Calu3 (cell line): ENCODE results near the gene ZNF8. TPM values are rescaled to one million over a fixed set of nuclear protein-coding genes. Genes with fewer than 3 reads are reported as not detected.

Source experiments
- BruUV-seq: library from RNA; stranded (reverse); fragments of 400-500 nt; replicated peaks from 2 replicates; lab custom pipeline; 2021; lab: Mats Ljungman, UMichigan
- CTCF ChIA-PET: fragments of 300-600 bp; sonication (Branson Sonifier 250); formaldehyde crosslinking; loops from one replicate; lab custom pipeline; 2022; ENCODE audit warnings: antibody characterized with exemption; lab: Charles Lee
- DNase-seq: peaks from one replicate; pipeline ENCODE4 v3.0.0; 2022
- H3K27ac Mint-ChIP-seq: one replicate; pipeline ENCODE4 v1.8.0; 2022; ENCODE audit warnings: mixed read lengths; ENCODE audit not compliant: unreplicated experiment
- H3K27me3 Mint-ChIP-seq: one replicate; pipeline ENCODE4 v1.8.0; 2022; ENCODE audit warnings: mixed read lengths; ENCODE audit not compliant: unreplicated experiment
- H3K36me3 Mint-ChIP-seq: one replicate; pipeline ENCODE4 v1.8.0; 2022; ENCODE audit warnings: mild to moderate bottlenecking, moderate library complexity, mixed read lengths; ENCODE audit not compliant: insufficient read depth, unreplicated experiment
- H3K4me1 Mint-ChIP-seq: one replicate; pipeline ENCODE4 v1.8.0; 2022; ENCODE audit warnings: mild to moderate bottlenecking, low read depth, mixed read lengths; ENCODE audit not compliant: unreplicated experiment
- H3K4me3 Mint-ChIP-seq: one replicate; pipeline ENCODE4 v1.8.0; 2022; ENCODE audit warnings: mild to moderate bottlenecking, low read depth, moderate library complexity, mixed read lengths; ENCODE audit not compliant: unreplicated experiment
- H3K9me3 Mint-ChIP-seq: one replicate; pipeline ENCODE4 v1.8.0; 2022; ENCODE audit warnings: low read depth, mixed read lengths; ENCODE audit not compliant: unreplicated experiment
- intact Hi-C: fragments of 100-400 bp; cut with micrococcal nuclease; formaldehyde crosslinking; loops from one replicate; pipeline ENCODE4 v1.10.0; 2022; ENCODE audit not compliant: unreplicated experiment
- total RNA-seq: library from RNA; stranded (reverse); gene quantifications from 2 replicates; pipeline ENCODE4 v1.2.3, GENCODE V29; 2022
- TF ChIP-seq, protein P1 (sequence below): fragments of 200-600 bp; IDR thresholded peaks from one replicate; pipeline ENCODE4 v1.8.0; 2022; ENCODE audit warnings: antibody characterized with exemption; ENCODE audit not compliant: unreplicated experiment

The ZNF8 gene
- total RNA-seq, 1 experiment from 2014 or later, result 12.1 TPM

DNA sequence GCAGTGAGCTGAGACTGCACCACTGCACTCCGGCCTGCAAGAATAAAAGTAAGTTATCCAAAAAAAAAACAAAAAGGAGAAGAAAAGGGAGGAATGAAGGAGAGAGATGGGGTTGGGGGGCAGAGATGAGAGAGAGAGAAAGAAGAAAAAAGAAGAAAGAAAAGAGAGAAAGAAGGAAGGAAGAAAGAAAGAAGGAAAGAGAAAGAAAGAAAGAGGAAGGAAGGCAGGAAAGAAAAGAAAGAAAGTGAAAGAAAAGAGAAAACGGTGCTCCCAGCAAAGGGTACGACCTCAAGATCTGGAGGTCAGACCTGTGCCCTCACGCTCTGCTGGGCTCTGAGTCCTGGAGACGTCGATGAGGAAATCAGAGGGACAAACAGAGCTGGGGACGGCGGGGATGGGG lies 70.8 kb downstream of the ZNF8 start:
- BruUV-seq, result no TSS peak
- CTCF ChIA-PET, result interaction anchor here (0.6 kb wide), 1 partner anchor 28 kb away, joined by 3 read pairs; no protein-coding TSS in a partner anchor
- no peaks in the 10 kb centered on the region for H3K36me3 Mint-ChIP-seq
- H3K9me3 Mint-ChIP-seq, result no peaks in the 10 kb centered on the region
- peak overlapping the region; percentile 29 for H3K4me3 Mint-ChIP-seq
- peaks cover 85% of the 10 kb centered on the region for H3K27me3 Mint-ChIP-seq
- TF ChIP-seq, protein P1, sequence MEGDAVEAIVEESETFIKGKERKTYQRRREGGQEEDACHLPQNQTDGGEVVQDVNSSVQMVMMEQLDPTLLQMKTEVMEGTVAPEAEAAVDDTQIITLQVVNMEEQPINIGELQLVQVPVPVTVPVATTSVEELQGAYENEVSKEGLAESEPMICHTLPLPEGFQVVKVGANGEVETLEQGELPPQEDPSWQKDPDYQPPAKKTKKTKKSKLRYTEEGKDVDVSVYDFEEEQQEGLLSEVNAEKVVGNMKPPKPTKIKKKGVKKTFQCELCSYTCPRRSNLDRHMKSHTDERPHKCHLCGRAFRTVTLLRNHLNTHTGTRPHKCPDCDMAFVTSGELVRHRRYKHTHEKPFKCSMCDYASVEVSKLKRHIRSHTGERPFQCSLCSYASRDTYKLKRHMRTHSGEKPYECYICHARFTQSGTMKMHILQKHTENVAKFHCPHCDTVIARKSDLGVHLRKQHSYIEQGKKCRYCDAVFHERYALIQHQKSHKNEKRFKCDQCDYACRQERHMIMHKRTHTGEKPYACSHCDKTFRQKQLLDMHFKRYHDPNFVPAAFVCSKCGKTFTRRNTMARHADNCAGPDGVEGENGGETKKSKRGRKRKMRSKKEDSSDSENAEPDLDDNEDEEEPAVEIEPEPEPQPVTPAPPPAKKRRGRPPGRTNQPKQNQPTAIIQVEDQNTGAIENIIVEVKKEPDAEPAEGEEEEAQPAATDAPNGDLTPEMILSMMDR, result no peak
- H3K4me1 Mint-ChIP-seq, result peaks cover 10% of the 10 kb centered on the region
- DNase-seq, result no peak
- intact Hi-C loops, result no loop called here
- no peak overlapping the region for H3K27ac Mint-ChIP-seq

DNA sequence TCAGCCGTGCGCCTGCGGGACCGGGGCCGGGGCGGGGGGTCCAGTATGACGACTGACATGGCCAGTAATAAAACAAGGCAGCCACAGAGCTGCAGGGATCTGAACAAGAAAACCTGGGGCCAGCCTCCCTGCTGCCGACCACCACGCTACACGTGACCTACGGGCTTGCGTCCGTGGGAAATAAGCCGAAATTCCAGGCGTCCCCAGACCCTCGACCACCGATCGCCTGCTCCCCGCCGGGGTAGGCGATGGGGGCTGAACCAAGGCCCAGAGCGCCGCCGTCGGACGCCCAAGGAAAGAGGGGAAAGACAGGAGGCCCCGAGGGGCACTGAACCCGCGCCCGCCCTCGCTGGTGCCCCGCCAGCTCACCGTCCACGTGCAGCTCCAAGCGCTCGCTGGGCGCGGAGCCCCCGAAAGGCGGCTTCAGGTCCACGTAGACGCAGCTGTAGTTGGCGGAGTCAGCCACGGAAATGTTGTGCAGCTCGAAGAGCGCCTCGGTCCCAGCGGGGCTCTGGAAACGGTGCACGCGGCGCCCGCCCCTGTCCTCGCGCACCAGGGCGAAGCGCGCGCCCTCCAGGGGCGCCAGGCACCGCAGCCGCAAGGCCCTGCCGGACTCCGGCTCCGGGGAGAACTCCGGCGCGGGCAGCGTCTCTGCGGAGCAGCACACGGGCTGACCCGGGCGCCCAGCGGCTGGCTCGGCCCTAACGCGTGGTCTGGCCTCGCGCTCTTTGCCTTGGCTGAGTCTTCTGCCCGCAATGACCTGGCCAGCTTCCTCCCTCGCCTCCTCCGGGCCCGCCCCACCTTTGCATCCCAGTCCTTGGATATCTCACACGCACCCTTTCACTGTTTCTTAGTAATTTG lies 71.5 kb downstream of the ZNF8 start:
- CTCF ChIA-PET, result interaction anchor here (0.6 kb wide), 1 partner anchor 27 kb away, joined by 3 read pairs; no protein-coding TSS in a partner anchor
- Mint-ChIP-seq H3K4me3 (peak overlapping the region; percentile 29), H3K36me3 (no peaks in the 10 kb centered on the region), H3K27me3 (peaks cover 78% of the 10 kb centered on the region), H3K4me1 (peaks cover 10% of the 10 kb centered on the region), H3K27ac (no peak overlapping the region), H3K9me3 (no peaks in the 10 kb centered on the region)
- TF ChIP-seq, protein P1, result peak; percentile 27
- BruUV-seq, result no TSS peak
- DNase-seq, result peak; percentile 57
- intact Hi-C loops, result no loop called here

DNA sequence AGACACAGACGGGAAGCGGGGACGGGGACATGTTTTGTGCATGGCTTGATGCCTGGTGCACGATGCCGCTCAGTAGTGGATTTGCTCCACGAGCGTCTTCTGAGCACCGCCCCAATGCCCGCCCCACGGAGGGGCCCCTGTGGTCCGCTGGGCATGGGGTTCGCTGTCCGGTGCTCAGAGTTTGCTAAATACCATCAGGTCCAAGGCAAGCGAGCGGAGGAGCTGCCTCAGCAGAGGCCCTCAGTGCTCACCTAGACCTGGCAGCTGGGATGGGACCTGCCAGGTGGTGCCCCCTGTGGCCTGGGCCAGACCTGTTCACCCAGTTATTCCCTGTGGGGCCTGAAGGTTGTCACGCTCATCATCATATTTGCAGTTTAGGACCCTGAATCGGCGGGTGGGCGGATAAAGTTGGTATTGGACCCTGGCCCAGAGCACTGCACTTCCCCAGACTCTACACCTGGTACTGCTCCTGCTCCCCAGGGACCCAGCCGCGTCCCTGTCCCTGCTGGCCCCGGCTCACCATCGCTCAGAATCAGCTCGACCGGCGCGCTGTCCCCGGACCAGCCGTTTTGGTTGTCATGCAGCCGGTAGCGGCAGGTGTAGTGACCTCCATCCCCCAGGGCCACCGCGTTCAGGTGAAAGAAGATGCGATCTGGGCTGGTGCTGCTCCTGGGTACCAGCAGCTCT lies 72.3 kb downstream of the ZNF8 start:
- intact Hi-C loops, result no loop called here
- no peak for DNase-seq
- Mint-ChIP-seq H3K4me1 (peaks cover 10% of the 10 kb centered on the region), H3K36me3 (no peaks in the 10 kb centered on the region), H3K27ac (no peak overlapping the region), H3K9me3 (no peaks in the 10 kb centered on the region), H3K27me3 (peaks cover 71% of the 10 kb centered on the region), H3K4me3 (peak overlapping the region; percentile 29)
- CTCF ChIA-PET, result no interaction called here
- TF ChIP-seq, protein P1, result no peak
- no TSS peak for BruUV-seq

DNA sequence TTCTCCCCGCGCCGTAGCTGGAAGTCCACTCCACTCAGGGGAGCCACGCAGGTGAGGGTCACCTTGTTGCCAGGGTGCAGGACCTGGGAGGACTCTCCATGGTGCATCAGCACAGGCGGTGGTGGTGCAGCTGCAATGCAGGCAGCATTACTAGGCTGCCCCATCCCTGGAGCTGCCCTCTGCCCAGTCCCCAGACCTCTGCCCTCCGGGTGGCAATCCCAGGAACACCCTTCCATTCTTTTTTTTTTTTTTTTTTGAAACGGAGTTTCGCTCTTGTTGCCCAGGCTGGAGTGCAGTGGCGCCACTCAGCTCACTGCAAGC lies 72.8 kb downstream of the ZNF8 start:
- Mint-ChIP-seq H3K4me3 (no peak overlapping the region), H3K27me3 (peaks cover 65% of the 10 kb centered on the region), H3K27ac (no peak overlapping the region), H3K9me3 (no peaks in the 10 kb centered on the region), H3K4me1 (peaks cover 10% of the 10 kb centered on the region), H3K36me3 (no peaks in the 10 kb centered on the region)
- CTCF ChIA-PET, result no interaction called here
- TF ChIP-seq, protein P1, result no peak
- no TSS peak for BruUV-seq
- no peak for DNase-seq
- intact Hi-C loops, result no loop called here
